GM18873 (cell line): ENCODE data around the gene WWOX.

Experiments used
- ATAC-seq: cut with Tn5 transposase; IDR thresholded peaks from one replicate; pipeline ENCODE4 v1.9.1; 2021; ENCODE audit warnings: mild to moderate bottlenecking, moderate library complexity, moderate number of reproducible peaks; ENCODE audit not compliant: unreplicated experiment, low FRiP score

Gene WWOX

GRCh38 chr16:78611318-78611717 lies 511.9 kb downstream of the WWOX start:
- ATAC-seq, result no peak

- ATAC-seq, result no peak
Observed at GRCh38 chr16:78619811-78620210, 520.4 kb downstream of the WWOX start.

GRCh38 chr16:78620291-78620690 lies 520.8 kb downstream of the WWOX start:
- ATAC-seq, result no peak

- ATAC-seq, result no peak
Observed at GRCh38 chr16:78623796-78624195, 524.3 kb downstream of the WWOX start.

- ATAC-seq, result no peak
Observed at GRCh38 chr16:78624366-78624765, 524.9 kb downstream of the WWOX start.

GRCh38 chr16:78628461-78629045 lies 529.1 kb downstream of the WWOX start:
- no peak for ATAC-seq

- no peak for ATAC-seq
Observed at GRCh38 chr16:78629173-78629572, 529.7 kb downstream of the WWOX start.

GRCh38 chr16:78630102-78630501 lies 530.6 kb downstream of the WWOX start:
- no peak for ATAC-seq

GRCh38 chr16:78633551-78633950 lies 534.1 kb downstream of the WWOX start:
- ATAC-seq, result no peak

GRCh38 chr16:78635807-78636206 lies 536.4 kb downstream of the WWOX start:
- ATAC-seq, result no peak

GRCh38 chr16:78638371-78638770 lies 538.9 kb downstream of the WWOX start:
- ATAC-seq, result no peak

GRCh38 chr16:78639775-78640174 lies 540.3 kb downstream of the WWOX start:
- no peak for ATAC-seq

- no peak for ATAC-seq
Observed at GRCh38 chr16:78640886-78641285, 541.4 kb downstream of the WWOX start.

GRCh38 chr16:78641433-78641832 lies 542.0 kb downstream of the WWOX start:
- ATAC-seq, result no peak

- no peak for ATAC-seq
Observed at GRCh38 chr16:78642621-78643285, 543.3 kb downstream of the WWOX start.

GRCh38 chr16:78645657-78646056 lies 546.2 kb downstream of the WWOX start:
- no peak for ATAC-seq

GRCh38 chr16:78647019-78647418 lies 547.6 kb downstream of the WWOX start:
- no peak for ATAC-seq

GRCh38 chr16:78647491-78647890 lies 548.0 kb downstream of the WWOX start:
- ATAC-seq, result no peak

GRCh38 chr16:78648517-78648916 lies 549.1 kb downstream of the WWOX start:
- ATAC-seq, result no peak

GRCh38 chr16:78650339-78651074 lies 551.1 kb downstream of the WWOX start:
- no peak for ATAC-seq

GRCh38 chr16:78654929-78655328 lies 555.5 kb downstream of the WWOX start:
- ATAC-seq, result no peak
